GM12892 (cell line): Measurements from ENCODE around the gene ANKRD29.

Experiments
- POLR2A ChIP-seq: IDR thresholded peaks from 2 replicates; pipeline ENCODE4 v1.6.1; 2011; ENCODE audit warnings: low read depth, low read length, control low read depth
- POLR2AphosphoS5 ChIP-seq: IDR thresholded peaks from 2 replicates; pipeline ENCODE4 v1.6.1; 2011; ENCODE audit warnings: low read depth, low read length, control low read depth
- TAF1 ChIP-seq: IDR thresholded peaks from 2 replicates; pipeline ENCODE4 v1.6.1; 2011; ENCODE audit warnings: low read depth, mild to moderate bottlenecking, control low read depth, low read length, borderline replicate concordance

DNA sequence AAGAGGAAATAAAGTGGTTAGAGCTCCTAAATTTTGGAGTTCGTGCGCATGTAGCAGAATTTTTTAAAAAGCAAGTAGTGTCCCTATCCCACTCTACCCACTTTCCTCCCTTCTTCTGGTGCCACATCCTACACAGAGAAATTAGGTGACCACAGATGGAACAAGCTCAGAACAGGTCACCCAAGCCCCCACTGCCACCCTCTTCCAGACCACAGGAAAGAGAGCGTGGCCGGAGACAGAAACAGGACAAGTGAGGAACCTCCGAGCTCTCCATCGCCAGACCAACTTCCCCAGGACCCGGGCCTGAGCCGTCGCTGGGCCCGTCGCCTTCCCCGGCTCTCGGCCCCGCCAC is 76.8 kb downstream of the ANKRD29 start:
- TF ChIP-seq POLR2A, result no peak
- no peak for TF ChIP-seq POLR2AphosphoS5
- no peak for TF ChIP-seq TAF1
